ENCODE measurements around the gene RBX1.

DNA sequence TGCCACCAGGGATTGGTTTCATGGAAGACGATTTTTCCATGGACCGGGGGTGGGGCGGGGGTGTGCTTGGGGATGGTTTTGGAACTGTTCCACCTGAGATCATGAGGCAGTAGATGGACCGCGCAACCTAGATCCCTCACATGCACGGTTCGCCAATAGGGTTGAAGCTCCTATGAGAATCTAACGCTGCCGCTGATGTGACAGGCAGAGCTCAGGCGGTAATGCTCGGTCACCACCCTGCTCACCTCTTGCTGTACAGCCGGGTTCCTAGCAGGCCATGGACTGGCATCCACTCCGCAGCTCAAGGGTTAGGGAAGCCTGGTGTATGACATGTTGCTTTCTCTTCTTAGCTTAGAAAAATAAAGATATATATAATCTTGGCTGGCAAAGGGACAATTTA is 22.0 kb downstream of the RBX1 start:
- no peak for TF ChIP-seq CTCF (IDR thresholded peaks at IDR 0.05; ENCODE audit: low read depth, low read length)
- TF ChIP-seq POLR2A (IDR thresholded peaks at IDR 0.05; ENCODE audit: extremely low read depth, insufficient read length) = no peak

Measured in NB4 (cell line).